ENCODE results near the gene MPDU1. TPM values are rescaled to one million over a fixed set of nuclear protein-coding genes. Genes with fewer than 3 reads are reported as not detected.

MPDU1 gene
- polyA plus RNA-seq, 1 donor (not counting 4 experiments of a cell fraction or from before 2014, with no cell fraction given): 57.8 TPM

DNA sequence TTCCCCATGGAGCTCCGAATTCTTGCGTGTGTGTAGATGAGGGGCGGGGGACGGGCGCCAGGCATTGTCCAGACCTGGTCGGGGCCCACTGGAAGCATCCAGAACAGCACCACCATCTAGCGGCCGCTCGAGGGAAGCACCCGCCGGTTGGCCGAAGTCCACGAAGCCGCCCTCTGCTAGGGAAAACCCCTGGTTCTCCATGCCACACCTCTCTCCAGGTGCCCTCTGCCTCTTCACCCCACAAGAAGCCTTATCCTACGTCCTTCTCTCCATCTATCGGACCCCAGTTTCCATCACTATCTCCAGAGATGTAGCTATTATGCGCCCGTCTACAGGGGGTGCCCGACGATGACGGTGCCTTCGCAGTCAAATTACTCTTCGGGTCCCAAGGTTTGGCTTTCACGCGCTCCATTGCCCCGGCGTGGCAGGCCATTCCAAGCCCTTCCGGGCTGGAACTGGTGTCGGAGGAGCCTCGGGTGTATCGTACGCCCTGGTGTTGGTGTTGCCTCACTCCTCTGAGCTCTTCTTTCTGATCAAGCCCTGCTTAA, 22.6 kb upstream of the MPDU1 start:
- Histone ChIP-seq H4K20me1 (ENCODE audit: control insufficient read depth, extremely low read depth, insufficient read depth, low read length) (no peaks in the 10 kb centered on the region), H3K27me3 (ENCODE audit: control insufficient read depth, extremely low read depth, insufficient read depth, low read length) (no peaks in the 10 kb centered on the region), H3K9me1 (ENCODE audit: control insufficient read depth, extremely low read depth, insufficient read depth, low read length) (no peaks in the 10 kb centered on the region), H3K4me2 (ENCODE audit: control insufficient read depth, extremely low read depth, insufficient read depth, low read depth, low read length) (peak overlapping the region; percentile 99), H3K79me2 (ENCODE audit: control insufficient read depth, insufficient read depth, low read length) (peaks cover 39% of the 10 kb centered on the region), H2AFZ (ENCODE audit: control insufficient read depth, low read length) (peak overlapping the region; percentile 85), H3K27ac (ENCODE audit: control insufficient read depth, insufficient read depth, low read length) (peak overlapping the region; percentile 91), H3K4me1 (ENCODE audit: control insufficient read depth, extremely low read depth, insufficient read depth, low read length) (peaks cover 42% of the 10 kb centered on the region), H3K9me3 (ENCODE audit: control insufficient read depth, low read depth, low read length) (no peaks in the 10 kb centered on the region), H3K9ac (ENCODE audit: control insufficient read depth, extremely low read depth, insufficient read depth, low read length) (peak overlapping the region; percentile 86), H3K36me3 (ENCODE audit: control insufficient read depth in 2 of 2, extremely low read depth in 1 of 2, insufficient read depth in 2 of 2, low read length in 2 of 2) (peaks cover 8 to 24% of the 10 kb centered on the region in 2 experiments), H3K4me3 (ENCODE audit: control insufficient read depth in 2 of 3, extremely low read depth in 1 of 3, insufficient read depth in 2 of 3, low read depth in 1 of 3, low read length in 3 of 3) (peak overlapping the region; percentile 75 to 86 (median 86))
- peak; percentile 90 for FAIRE-seq
- TF ChIP-seq EZH2 (IDR thresholded peaks at IDR 0.05; ENCODE audit: low read length): no peak
- TF ChIP-seq, protein P1, sequence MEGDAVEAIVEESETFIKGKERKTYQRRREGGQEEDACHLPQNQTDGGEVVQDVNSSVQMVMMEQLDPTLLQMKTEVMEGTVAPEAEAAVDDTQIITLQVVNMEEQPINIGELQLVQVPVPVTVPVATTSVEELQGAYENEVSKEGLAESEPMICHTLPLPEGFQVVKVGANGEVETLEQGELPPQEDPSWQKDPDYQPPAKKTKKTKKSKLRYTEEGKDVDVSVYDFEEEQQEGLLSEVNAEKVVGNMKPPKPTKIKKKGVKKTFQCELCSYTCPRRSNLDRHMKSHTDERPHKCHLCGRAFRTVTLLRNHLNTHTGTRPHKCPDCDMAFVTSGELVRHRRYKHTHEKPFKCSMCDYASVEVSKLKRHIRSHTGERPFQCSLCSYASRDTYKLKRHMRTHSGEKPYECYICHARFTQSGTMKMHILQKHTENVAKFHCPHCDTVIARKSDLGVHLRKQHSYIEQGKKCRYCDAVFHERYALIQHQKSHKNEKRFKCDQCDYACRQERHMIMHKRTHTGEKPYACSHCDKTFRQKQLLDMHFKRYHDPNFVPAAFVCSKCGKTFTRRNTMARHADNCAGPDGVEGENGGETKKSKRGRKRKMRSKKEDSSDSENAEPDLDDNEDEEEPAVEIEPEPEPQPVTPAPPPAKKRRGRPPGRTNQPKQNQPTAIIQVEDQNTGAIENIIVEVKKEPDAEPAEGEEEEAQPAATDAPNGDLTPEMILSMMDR (optimal IDR thresholded peaks at IDR 0.05 in 1 of 3, IDR thresholded peaks at IDR 0.05 in 1 of 3, conservative IDR thresholded peaks at IDR 0.05 in 1 of 3; ENCODE audit: extremely low read depth in 1 of 3, insufficient read depth in 2 of 3, low read length in 3 of 3): peak; percentile 76 to 96 (median 92)
- no peak for DNase-seq (ENCODE audit: low read depth, low spot score)
- dilution Hi-C loops (cut with MboI; ENCODE audit: extremely low pct_ligation_motif_present, low sequenced_read_pairs): no loop called here

DNA sequence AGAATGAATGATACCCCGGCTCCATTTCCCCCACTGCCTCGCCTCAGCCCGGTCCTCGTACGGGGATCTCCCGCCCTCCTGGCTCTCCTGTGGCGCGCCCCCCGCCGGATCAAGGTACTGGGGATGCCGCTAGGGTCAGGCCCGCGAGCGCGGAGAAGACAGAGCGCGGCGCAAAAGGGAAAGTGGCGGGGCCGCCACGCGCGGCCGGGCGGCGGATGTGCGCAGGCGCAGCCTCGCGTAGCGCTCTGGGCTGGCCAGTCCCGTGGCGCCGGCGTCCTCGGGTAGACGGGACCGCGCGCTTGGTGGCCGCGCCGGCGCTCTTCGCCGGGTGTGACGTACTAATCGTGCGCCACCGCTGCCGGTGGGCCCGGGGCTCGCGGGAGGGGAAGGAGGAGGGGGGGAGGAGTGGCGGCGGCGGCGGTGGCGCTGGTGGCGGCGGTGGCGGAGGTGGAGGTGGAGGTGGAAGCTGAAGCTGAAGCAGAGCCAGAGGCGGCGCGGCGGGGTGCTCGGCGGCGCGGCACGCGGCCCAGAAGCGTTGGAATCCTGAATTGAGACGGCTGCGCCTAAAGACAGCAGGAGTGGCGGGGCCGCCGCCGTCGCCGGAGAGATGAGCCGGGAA, 22.0 kb upstream of the MPDU1 start, which contains the start of gene SENP3:
Gene SENP3, plus strand, starts transcription at position 331 of the 619 bp plus-strand sequence. CDS start 1,158 bp downstream, outside the sequence.
- Histone ChIP-seq H3K27ac (ENCODE audit: control insufficient read depth, insufficient read depth, low read length) (peak within 1 kb of the TSS; percentile 91), H3K27me3 (ENCODE audit: control insufficient read depth, extremely low read depth, insufficient read depth, low read length) (no peaks in the 10 kb centered on the region), H3K36me3 (ENCODE audit: control insufficient read depth in 2 of 2, extremely low read depth in 1 of 2, insufficient read depth in 2 of 2, low read length in 2 of 2) (peaks cover 8 to 25% of the 10 kb centered on the region in 2 experiments), H3K4me3 (ENCODE audit: control insufficient read depth in 2 of 3, extremely low read depth in 1 of 3, insufficient read depth in 2 of 3, low read depth in 1 of 3, low read length in 3 of 3) (peak within 1 kb of the TSS; percentile 75 to 86 (median 86)), H3K9me1 (ENCODE audit: control insufficient read depth, extremely low read depth, insufficient read depth, low read length) (no peaks in the 10 kb centered on the region), H3K9me3 (ENCODE audit: control insufficient read depth, low read depth, low read length) (no peaks in the 10 kb centered on the region), H3K4me1 (ENCODE audit: control insufficient read depth, extremely low read depth, insufficient read depth, low read length) (peaks cover 42% of the 10 kb centered on the region), H3K79me2 (ENCODE audit: control insufficient read depth, insufficient read depth, low read length) (peaks cover 39% of the 10 kb centered on the region), H2AFZ (ENCODE audit: control insufficient read depth, low read length) (peak within 1 kb of the TSS; percentile 85), H3K9ac (ENCODE audit: control insufficient read depth, extremely low read depth, insufficient read depth, low read length) (peak within 1 kb of the TSS; percentile 86), H4K20me1 (ENCODE audit: control insufficient read depth, extremely low read depth, insufficient read depth, low read length) (no peaks in the 10 kb centered on the region), H3K4me2 (ENCODE audit: control insufficient read depth, extremely low read depth, insufficient read depth, low read depth, low read length) (peak within 1 kb of the TSS; percentile 99)
- DNase-seq (ENCODE audit: low read depth, low spot score) (no peak), FAIRE-seq (no peak)
- dilution Hi-C loops (cut with MboI; ENCODE audit: extremely low pct_ligation_motif_present, low sequenced_read_pairs): no loop called here
- TF ChIP-seq EZH2 (IDR thresholded peaks at IDR 0.05; ENCODE audit: low read length): no peak
- TF ChIP-seq, protein P1 (optimal IDR thresholded peaks at IDR 0.05 in 1 of 3, IDR thresholded peaks at IDR 0.05 in 1 of 3, conservative IDR thresholded peaks at IDR 0.05 in 1 of 3; ENCODE audit: extremely low read depth in 1 of 3, insufficient read depth in 2 of 3, low read length in 3 of 3): no peak

Measured in keratinocyte (primary cell).